HG03378 (cell line): Measurements from ENCODE around the gene RBCK1.
"Not testable (repeated sequence)": the region's sequence is repeated elsewhere in the genome, so short reads cannot be mapped to it uniquely, and the experiment has no call there.

ENCODE experiments used
- ATAC-seq: cut with Tn5 transposase; IDR thresholded peaks from one replicate; pipeline ENCODE4 v1.9.1; 2021; ENCODE audit warnings: mild to moderate bottlenecking, moderate library complexity; ENCODE audit not compliant: unreplicated experiment

The RBCK1 gene

DNA sequence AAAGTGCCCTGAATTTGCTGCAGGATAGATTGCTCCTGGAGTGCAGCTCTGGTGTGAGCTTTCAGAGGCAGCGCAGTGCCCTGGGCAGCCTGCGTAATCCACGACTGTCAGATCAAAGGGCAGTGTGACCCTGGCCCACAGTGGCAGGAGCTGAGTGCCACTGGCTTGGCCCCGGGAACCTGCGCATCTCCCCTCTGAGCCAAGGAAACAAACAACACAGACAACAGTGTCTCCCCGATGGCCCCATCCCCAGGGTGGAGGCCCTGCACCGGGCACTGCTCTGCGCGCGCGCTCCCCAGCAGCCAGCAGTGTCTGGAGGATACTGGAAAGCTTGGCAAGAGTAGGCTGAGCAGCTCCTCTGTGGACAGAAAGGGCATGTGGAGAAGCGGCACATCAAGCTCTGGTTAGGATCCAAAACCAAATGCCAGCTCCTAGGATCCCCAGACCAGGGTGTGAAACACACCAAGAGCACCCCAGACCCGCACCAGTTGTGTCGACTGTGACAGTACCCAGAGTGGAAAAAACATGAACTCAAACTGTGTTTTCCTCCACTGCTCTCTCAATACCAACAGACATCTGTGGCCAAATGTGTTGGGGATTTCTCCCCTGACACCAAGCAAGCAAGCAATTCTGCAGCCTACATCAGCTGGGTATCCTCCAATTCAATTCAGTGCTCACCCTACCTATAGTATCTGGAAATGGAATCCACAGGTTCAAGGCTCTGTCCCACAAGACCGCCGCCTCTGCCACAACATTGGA lies 26.7 kb downstream of the RBCK1 start:
- ATAC-seq, result no peak

DNA sequence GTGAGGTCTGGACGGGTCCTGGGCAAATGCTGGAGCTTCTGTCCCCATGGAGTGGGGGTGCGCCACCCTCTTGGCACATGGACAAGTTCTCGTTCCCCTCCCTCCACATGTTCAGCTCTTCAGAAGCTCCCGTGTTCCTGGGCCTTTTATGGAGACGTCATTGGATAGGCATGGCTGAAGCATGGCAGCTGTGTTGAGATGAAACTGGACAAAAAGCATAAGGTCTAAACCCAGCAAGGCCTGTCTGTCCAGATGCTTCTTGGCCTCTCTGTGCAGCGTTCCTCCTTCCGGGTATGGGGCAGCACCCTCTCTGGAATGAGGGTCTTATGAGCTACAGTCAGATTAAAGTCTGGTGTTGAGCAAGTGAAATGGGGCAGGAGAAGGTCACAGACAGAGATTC lies 27.5 kb downstream of the RBCK1 start:
- no peak for ATAC-seq

DNA sequence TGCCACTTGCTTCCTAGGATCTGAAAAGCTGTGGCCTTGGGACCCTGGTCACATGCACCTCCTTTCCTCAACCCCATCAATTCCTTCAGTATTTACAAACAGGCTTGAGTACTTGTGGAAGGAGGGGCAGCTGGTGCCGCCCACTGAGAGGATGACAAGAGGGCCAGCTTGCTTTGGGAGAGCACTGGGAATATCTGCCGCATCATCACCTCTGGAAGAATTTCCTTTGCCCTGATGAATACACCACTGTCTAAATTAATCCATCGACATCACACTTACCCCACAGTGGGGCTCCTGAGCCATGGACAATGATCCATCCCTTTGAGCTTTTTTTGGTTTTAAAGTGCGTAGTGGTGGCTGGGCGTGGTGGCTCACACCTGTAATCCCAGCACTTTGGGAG lies 28.4 kb downstream of the RBCK1 start:
- no peak for ATAC-seq

GRCh38 chr20:437787-438486 lies 29.8 kb downstream of the RBCK1 start:
- ATAC-seq, result no peak

- no peak for ATAC-seq
Measured at GRCh38 chr20:438571-439469, 30.7 kb downstream of the RBCK1 start.

GRCh38 chr20:440148-440547 lies 32.0 kb downstream of the RBCK1 start:
- ATAC-seq, result no peak

DNA sequence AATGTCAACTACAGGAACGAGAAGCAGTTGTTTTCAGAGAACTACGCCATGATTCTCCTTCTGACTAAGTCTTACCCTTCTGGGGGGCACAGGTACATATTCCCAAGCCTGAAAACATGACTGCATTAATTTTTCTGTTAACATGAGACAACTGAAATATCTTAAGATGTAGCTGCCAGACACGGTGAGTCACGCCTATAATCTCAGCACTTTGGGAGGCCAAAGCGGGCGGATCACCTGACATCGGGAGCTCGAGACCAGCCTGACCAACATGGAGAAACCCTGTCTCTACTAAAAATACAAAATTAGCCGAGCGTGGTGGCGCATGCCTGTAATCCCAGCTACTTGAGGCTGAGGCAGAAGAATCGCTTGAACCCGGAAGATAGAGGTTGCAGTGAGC lies 32.5 kb downstream of the RBCK1 start:
- no peak for ATAC-seq

DNA sequence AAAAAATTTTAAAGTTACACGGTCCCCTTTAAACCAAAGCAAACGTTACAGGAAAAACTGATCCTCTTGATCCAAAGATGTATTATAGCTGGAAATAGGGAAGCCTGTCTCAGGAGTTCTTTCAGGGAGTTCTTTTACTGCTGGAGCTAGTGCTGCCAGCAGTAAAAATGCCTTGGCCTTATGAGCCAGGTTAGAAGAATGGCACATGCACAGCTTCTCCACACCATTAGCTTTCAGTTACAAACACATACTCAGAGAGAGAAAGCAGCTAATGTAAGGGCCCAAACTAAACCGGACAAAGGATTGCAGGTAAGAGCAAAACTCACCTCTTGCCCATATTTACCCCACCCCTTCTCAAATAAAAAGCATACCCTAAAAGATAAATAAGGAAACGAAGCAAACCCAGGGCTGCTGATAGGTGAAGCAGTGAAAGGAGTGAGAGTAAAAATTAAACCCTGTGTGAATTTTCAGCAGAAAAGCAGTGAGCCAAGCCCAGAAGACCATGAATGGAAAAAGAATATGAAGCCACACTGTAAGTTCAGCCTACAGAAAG lies 35.2 kb downstream of the RBCK1 start:
- ATAC-seq, result no peak

DNA sequence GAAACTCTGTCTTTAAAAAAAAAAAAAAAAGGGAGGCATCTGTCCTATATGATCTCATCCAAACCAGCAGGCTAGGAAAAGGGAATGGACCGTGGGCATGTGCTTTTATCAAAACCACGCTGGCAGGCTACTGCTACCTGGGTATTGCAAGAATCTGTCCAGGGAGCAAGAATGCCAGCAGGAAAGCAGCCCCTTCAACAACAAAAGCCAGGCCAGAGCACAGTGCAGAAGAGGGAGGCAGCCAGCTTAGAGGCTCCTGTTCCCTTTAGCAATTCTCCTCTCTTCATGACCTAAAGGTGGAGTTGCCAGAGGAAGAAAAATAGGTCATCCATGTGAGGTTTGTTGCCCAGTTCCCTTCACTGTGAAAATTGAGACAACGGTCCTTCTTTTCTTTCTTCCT lies 36.0 kb downstream of the RBCK1 start:
- no peak for ATAC-seq

GRCh38 chr20:444862-445426 lies 36.8 kb downstream of the RBCK1 start:
- no peak for ATAC-seq

DNA sequence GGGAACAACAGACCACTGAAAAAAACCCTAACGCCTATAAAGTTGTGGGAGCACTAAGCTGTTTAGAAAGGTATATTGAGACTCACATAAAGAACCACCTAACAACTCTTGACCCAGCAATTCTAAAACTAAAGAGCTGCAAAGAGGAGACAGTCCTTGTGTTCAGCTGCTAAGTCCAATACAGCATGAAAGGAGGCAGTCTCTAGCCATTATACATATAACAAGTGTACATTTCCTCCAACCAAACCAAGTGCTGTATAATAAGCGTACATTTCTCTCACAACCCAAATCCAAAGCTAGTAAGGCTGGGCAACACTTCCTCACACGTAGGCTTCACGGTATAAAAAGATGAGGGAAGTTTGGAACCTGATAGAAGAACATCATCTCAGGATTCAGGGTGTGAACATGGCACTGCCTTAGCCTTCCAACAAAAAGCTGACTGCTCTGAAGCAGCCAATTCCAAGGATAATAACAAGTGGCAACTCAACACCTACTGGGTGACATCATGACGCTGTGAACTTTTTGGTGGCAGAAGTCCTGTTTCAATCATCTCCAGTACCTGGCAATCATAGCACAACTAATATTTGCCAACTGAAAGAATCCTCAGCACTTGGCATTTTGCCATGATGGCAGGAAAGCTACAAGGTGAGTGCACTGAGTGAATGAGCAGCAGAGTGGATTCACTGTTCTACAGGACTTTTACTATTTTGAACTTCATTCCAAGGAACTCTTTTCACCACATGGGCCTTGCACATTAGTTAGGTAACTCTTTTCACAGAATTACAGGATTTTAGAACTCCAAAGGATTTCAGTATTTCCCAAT lies 37.6 kb downstream of the RBCK1 start:
- ATAC-seq, result no peak

- not testable (repeated sequence) for ATAC-seq
Measured at GRCh38 chr20:452021-452420, 43.9 kb downstream of the RBCK1 start.

DNA sequence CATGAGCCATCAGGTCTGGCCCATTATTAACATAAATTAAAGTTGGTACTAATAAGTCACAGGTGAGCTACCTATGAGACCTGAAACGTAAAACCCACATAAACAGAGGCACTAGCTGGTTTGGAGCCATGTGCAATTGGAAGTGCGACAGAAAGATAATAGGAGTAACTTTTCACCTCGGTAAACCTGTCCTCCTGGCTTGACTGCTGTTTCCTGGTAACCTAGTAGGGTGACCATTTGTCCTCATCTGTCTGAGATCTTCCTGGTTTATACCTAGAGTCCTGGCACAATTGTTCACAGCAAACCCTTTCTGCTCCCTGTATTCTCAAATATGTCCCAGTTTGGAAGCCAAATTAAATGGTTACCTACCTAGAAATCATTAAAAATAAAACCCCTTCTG lies 46.9 kb downstream of the RBCK1 start:
- ATAC-seq, result no peak

- ATAC-seq, result no peak
Measured at GRCh38 chr20:458776-459175, 50.7 kb downstream of the RBCK1 start.

DNA sequence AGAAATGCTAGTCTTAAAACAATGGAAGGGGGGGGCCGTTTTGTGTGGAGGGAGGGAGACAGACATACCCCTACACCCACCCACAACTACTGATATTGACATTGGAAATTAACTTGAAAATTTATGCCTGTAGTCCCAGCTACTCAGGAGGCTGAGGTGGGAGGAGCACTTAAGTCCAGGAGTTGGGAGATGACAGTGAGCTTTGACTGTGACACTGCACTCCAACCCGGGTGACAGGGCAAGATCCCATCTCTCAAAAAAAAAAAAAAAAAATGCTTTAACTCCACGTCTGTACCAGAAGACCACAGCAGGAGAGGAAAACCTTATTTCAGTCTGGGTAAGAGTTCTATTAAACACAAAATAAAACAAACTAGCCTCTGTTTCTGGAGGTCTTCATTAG lies 52.1 kb downstream of the RBCK1 start:
- no peak for ATAC-seq

- no peak for ATAC-seq
Measured at GRCh38 chr20:460707-461106, 52.6 kb downstream of the RBCK1 start.

DNA sequence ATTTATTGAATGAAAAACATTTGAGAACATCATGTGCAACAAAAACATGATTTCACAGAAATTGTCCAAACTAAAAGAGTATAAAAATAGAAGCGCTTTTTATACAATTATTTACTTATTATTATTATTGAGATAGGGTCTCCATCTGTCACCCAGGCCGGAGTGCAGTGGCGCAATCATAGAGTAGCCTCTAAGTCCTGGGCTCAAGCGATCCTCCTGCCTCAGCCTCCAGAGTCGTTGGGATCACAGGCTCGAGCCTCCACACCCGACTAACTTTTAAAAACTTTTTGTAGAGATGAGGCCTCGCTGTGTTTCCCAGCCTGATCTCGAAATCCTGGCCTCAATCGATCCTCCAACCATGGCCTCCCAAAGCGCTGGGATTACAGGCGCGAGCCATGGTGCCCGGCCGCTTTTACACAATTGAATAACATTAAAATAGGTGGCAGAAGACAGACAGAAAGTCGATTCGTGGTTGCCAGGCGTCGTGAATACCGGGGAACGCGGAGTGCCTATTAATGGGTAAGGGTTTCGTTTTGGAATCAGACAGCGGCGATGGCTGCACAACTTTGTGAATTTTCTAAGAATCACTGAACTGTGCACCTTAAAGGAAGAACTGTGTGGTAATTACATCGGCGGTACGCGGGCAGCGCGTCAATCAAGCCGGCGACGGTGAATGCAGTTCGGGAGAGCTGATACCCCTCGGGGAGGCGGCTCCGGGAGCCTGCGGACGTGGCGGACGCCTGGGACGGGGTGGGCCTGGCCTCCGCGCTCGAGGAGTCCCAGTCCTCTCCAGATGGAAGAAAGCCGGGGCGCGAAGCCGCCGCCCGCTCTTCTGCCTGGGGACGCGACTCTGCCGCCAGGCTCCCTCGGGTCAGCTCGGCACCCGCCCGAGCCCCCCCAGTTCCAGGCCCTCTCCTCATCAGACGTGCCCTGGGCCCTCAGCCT lies 53.4 kb downstream of the RBCK1 start:
- peak; percentile 29 for ATAC-seq

DNA sequence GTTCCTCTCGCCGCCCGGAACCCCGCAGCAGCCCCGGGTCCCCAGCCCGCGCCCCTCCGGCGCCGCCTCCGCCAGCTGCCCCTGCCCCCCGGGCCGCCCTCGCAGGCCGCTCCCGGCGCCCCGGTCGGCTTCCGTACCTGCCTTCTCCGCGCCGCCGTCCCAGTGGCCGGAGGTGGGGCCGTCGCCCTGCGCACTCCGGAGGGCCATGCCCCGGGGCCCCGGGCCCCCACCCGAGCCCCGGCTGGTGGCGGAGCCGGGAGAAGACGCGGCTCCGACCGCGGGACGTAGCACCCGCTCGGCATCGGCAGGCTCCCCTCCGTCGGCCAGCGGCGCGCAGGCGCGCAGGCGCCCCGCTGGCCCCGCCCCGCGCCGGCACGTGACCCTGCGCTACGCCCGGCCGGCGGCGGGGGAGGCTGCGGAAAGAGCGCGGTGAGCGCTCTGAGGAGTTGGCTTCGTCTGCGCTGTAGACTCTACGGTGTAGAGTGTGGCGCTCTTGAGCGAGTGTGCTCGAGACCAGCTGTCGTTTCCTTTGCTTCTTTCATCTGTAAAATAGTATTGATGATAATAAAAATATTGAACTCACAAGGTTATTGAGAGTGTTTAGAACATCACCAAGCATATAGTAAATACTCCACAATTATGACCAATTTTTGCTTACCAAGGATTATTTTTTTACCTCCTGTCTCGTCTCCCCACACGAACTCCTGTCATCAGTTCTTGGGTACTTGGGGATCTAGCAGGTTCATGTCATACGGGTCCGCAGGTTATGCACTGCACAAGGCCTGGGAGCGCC lies 54.3 kb downstream of the RBCK1 start, which contains the start of gene TBC1D20:
TSS of gene TBC1D20 (minus strand) at position 335 of the 793 bp plus-strand sequence. CDS start at position 207, 128 bp downstream.
- ATAC-seq, result peak; percentile 88
